Measurements from ENCODE around the gene INSC.
A peak's percentile ranks its signal among the peaks of the same experiment; 100 is the strongest.

Gene INSC

GRCh38 chr11:15291885-15292284 lies 177.2 kb downstream of the INSC start:
- H3K4me1 ChIP-seq (ENCODE audit: control insufficient read depth, insufficient read depth, low read length), result 0 out of 2 replicates have a peak, but pooled peaks cover 4% of the 10 kb centered on the region
- ChIA-PET CTCF (interaction anchor here (1.0 kb wide), 1 partner anchor 15 kb away, joined by 3 read pairs; no protein-coding TSS in a partner anchor), POLR2A (no interaction called here)
- TF ChIP-seq GFI1B (tag by site-specific recombination; IDR thresholded peaks at IDR 0.05), result no peak
- TF ChIP-seq ZNF660 (tag by site-specific recombination; IDR thresholded peaks at IDR 0.05), result peak; percentile 49; the same call in 1 of the 2 replicates
- TF ChIP-seq FEZF1 (tag by site-specific recombination; IDR thresholded peaks at IDR 0.05), result peak; percentile 88
- H3K27ac ChIP-seq (ENCODE audit: extremely low read depth, low read depth, low read length), result no peak overlapping the region
- no peak overlapping the region for H3K4me3 ChIP-seq (ENCODE audit: low read depth, low read length)
- no peaks in the 10 kb centered on the region for H3K9me3 ChIP-seq (ENCODE audit: control insufficient read depth, insufficient read depth, low read depth, low read length)
- H3K36me3 ChIP-seq (ENCODE audit: control insufficient read depth in 2 of 2, insufficient read depth in 1 of 2, low read length in 2 of 2), result no peaks in the 10 kb centered on the region

DNA sequence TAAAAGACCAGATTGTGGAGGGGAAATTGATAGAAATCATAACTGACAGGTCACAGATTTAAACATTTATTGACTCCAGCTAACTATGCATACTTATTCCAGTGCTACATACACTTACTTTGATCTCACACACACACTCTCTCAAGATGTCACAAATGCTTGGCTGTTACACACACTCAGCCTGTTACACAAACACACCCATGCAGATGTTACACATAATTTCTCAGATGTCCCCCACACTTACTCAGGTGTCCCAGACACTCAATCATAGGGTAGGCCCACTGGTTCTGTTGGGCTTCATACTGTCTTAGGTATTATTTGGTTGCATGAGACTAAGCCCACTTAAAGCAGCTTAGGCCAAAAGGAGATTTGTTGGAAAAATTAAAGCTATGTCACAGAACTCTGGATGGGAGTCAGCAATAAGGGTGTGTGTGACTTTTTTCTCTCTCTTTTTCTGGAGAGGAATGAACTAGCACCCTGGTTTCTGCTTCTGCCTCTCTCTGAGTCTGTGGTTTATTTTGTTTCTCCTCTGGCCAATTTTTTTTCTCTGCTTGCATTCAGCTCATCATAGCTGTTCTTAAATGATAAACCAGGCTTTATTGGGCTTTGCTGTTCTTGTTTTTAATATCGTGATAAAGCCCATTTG lies 179.4 kb downstream of the INSC start:
- ChIA-PET CTCF (no interaction called here), POLR2A (no interaction called here)
- TF ChIP-seq ZNF221 (tag by site-specific recombination; IDR thresholded peaks at IDR 0.05; ENCODE audit: borderline replicate concordance) (no peak), HOXC10 (CRISPR knock-in tag; IDR thresholded peaks at IDR 0.05) (no peak)
- Histone ChIP-seq H3K27ac (ENCODE audit: extremely low read depth, low read depth, low read length) (no peak overlapping the region), H3K9me3 (ENCODE audit: control insufficient read depth, insufficient read depth, low read depth, low read length) (no peaks in the 10 kb centered on the region), H3K36me3 (ENCODE audit: control insufficient read depth in 2 of 2, insufficient read depth in 1 of 2, low read length in 2 of 2) (no peaks in the 10 kb centered on the region), H3K4me1 (ENCODE audit: control insufficient read depth, insufficient read depth, low read length) (0 out of 2 replicates have a peak, but pooled peaks cover 4% of the 10 kb centered on the region), H3K4me3 (ENCODE audit: low read depth, low read length) (no peak overlapping the region)

GRCh38 chr11:15295695-15296094 lies 181.0 kb downstream of the INSC start:
- POLR2A ChIA-PET, result no interaction called here
- TF ChIP-seq SETDB1 (IDR thresholded peaks at IDR 0.05; ENCODE audit: insufficient read length, low read length), result no peak
- TF ChIP-seq ZBTB7A (tag by site-specific recombination; IDR thresholded peaks at IDR 0.05; ENCODE audit: low read depth), result no peak
- TF ChIP-seq ZBTB48 (tag by site-specific recombination; IDR thresholded peaks at IDR 0.05), result no peak
- Histone ChIP-seq H3K9me3 (ENCODE audit: control insufficient read depth, insufficient read depth, low read depth, low read length) (no peaks in the 10 kb centered on the region), H3K36me3 (ENCODE audit: control insufficient read depth in 2 of 2, insufficient read depth in 1 of 2, low read length in 2 of 2) (no peaks in the 10 kb centered on the region), H3K27ac (ENCODE audit: extremely low read depth, low read depth, low read length) (no peak overlapping the region), H3K4me1 (ENCODE audit: control insufficient read depth, insufficient read depth, low read length) (0 out of 2 replicates have a peak, but pooled peaks cover 4% of the 10 kb centered on the region), H3K4me3 (ENCODE audit: low read depth, low read length) (no peak overlapping the region)
- CTCF ChIA-PET, result no interaction called here

Data from HEK293 (cell line).